ENCODE results near the gene TNP1. TPM values are rescaled to one million over a fixed set of nuclear protein-coding genes. Genes with fewer than 3 reads are reported as not detected.

The TNP1 gene
- total and polyA plus RNA-seq, 2 donors: 0.57 to 3.4 TPM

DNA sequence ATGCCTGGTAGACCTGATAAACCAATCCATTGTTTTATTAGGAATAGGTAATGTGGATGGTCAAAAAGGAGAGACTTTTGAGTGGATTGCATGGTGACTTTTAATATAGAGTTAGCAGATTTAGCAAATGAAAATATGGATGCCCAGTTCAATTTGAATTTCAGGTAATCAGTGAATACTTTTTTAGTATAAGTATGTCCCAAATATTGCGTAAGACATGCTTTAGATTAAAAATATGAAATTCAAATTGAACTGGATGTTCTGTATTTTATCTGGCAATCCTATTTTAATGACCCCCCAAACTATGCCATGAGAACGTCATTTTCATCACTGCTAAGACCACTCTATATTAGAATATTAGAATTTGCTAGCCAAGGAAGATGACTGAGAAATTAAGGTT is 30.3 kb upstream of the TNP1 start:
- no peaks in the 10 kb centered on the region for H3K36me3 ChIP-seq (ENCODE audit: control insufficient read depth in 2 of 2, insufficient read depth in 2 of 2, low read length in 1 of 2)
- WGBS: 97% methylated on average over 2 of the region's 2 CpGs
- no peaks in the 10 kb centered on the region for H3K9me3 ChIP-seq (ENCODE audit: control insufficient read depth in 2 of 2, insufficient read depth in 1 of 2, low read length in 1 of 2)
- H3K27me3 ChIP-seq (ENCODE audit: control insufficient read depth in 2 of 2, insufficient read depth in 1 of 2, low read length in 1 of 2): no peaks in the 10 kb centered on the region
- no peak overlapping the region for H3K27ac ChIP-seq (ENCODE audit: low read depth in 1 of 2, low read length in 1 of 2)
- DNase-seq (ENCODE audit: low read depth in 6 of 9, low spot score in 9 of 9): no peak
- no peak overlapping the region for H3K4me3 ChIP-seq (ENCODE audit: low read length in 2 of 2)
- H3K4me1 ChIP-seq (ENCODE audit: control insufficient read depth in 2 of 2, insufficient read depth in 2 of 2, low read length in 2 of 2): no peaks in the 10 kb centered on the region

DNA sequence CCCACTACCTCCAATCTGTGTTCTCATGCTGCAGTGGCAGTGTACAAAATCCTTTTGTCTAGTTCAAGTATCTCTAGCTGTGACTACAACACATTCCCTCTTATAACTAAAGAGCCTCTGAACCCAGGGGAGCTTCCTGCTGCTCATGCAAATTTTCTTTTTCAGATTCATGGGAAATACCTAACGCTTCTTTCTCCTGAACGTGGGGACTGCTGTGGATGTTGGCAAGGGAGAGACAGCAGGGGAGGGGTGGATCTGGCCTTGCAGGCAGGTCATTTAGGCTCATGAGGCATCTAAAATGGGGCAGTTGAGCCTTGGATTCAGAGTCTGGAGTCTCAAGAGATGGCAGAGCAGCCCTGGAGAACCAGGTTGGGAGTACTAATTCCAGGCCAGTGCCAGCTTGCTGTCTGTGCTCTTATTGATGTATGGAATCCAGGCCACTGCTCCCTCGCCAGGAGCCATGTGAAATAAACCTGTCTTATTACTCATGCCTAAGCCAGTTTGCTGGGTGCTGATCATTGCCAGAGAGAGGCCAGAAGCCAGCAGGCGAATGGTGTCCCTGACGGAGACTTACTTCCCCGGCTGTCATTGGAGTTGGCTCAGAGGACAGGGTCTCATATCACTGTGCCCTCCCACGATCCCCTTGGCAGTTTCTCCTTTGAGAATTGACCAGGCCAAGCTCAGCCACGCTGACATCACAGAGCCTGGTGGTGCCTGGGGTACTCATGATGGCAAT is 29.2 kb upstream of the TNP1 start:
- Histone ChIP-seq H3K4me1 (ENCODE audit: control insufficient read depth in 2 of 2, insufficient read depth in 2 of 2, low read length in 2 of 2) (no peaks in the 10 kb centered on the region), H3K27me3 (ENCODE audit: control insufficient read depth in 2 of 2, insufficient read depth in 1 of 2, low read length in 1 of 2) (no peaks in the 10 kb centered on the region), H3K4me3 (ENCODE audit: low read length in 2 of 2) (no peak overlapping the region), H3K9me3 (ENCODE audit: control insufficient read depth in 2 of 2, insufficient read depth in 1 of 2, low read length in 1 of 2) (peaks cover 0 to 3% of the 10 kb centered on the region in 2 donors), H3K36me3 (ENCODE audit: control insufficient read depth in 2 of 2, insufficient read depth in 2 of 2, low read length in 1 of 2) (no peaks in the 10 kb centered on the region), H3K27ac (ENCODE audit: low read depth in 1 of 2, low read length in 1 of 2) (no peak overlapping the region)
- 91% methylated on average over 8 of the region's 8 CpGs for WGBS
- no peak for DNase-seq (ENCODE audit: low read depth in 6 of 9, low spot score in 9 of 9)

DNA sequence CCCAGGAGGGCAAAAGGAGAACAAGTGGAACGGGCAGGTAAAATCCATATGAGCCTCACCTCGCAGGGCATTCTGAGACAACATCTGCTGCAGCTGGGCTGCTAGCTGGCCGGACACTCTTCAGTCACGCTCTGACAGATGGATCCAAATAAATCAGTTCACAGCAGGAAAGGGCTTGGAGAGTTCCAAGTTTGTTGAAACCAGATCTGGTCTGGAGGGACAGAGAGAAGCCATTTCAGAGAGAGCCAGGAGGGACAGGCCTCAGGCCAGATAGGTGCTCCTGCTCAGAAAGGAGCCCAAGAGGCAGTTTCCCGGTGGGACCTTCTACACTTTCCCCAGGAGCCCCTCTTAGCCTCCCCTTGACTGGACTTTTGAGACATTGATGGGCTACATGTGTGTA is 28.2 kb upstream of the TNP1 start:
- no peak overlapping the region for H3K27ac ChIP-seq (ENCODE audit: low read depth in 1 of 2, low read length in 1 of 2)
- no peaks in the 10 kb centered on the region for H3K27me3 ChIP-seq (ENCODE audit: control insufficient read depth in 2 of 2, insufficient read depth in 1 of 2, low read length in 1 of 2)
- no peaks in the 10 kb centered on the region for H3K36me3 ChIP-seq (ENCODE audit: control insufficient read depth in 2 of 2, insufficient read depth in 2 of 2, low read length in 1 of 2)
- no peak overlapping the region for H3K4me3 ChIP-seq (ENCODE audit: low read length in 2 of 2)
- 95% methylated on average over 5 of the region's 5 CpGs for WGBS
- H3K9me3 ChIP-seq (ENCODE audit: control insufficient read depth in 2 of 2, insufficient read depth in 1 of 2, low read length in 1 of 2): peaks cover 0 to 3% of the 10 kb centered on the region in 2 donors
- DNase-seq (ENCODE audit: low read depth in 6 of 9, low spot score in 9 of 9): no peak
- no peaks in the 10 kb centered on the region for H3K4me1 ChIP-seq (ENCODE audit: control insufficient read depth in 2 of 2, insufficient read depth in 2 of 2, low read length in 2 of 2)

DNA sequence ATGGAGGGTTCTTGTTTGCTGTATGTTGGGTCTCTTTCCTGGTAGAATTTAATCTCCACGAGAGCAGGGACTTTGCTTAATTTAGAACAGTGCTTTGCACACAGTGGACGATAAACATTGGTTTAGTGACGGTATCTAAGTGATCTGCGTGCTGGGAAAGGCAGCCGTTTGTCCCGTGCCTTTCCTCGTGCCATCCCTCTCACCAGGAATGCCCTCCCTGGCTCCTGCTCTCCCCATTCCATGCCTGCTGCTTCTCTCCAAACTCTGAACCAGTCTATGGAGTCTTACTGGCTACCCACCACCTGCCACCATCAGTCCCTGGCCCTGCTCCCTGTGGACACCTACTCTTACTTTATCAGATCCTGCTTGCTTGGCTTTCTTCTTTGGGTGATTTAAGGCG is 27.3 kb upstream of the TNP1 start:
- 96% methylated on average over 8 of the region's 8 CpGs for WGBS
- no peak overlapping the region for H3K27ac ChIP-seq (ENCODE audit: low read depth in 1 of 2, low read length in 1 of 2)

DNA sequence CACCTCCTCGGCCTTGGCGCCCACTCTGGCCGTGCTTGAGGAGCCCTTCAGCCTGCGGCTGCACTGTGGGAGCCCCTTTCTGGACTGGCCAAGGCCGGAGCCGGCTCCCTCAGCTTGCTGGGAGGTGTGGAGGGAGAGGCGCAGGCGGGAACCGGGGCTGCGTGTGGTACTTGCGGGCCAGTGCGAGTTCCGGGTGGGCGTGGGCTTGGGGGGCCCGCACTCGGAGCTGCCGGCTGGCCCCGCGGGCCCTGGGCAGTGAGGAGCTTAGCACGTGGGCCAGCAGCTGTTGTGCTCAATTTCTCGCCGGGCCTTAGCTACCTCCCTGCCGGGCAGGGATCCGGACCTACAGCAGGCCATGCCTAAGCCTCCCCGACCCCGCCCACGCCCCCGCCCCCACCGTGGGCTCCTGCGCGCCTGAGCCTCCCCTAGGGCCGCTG is 25.3 kb upstream of the TNP1 start:
- Histone ChIP-seq H3K27ac (ENCODE audit: low read depth in 1 of 2, low read length in 1 of 2) (no peak overlapping the region), H3K36me3 (ENCODE audit: control insufficient read depth in 2 of 2, insufficient read depth in 2 of 2, low read length in 1 of 2) (no peaks in the 10 kb centered on the region), H3K4me1 (ENCODE audit: control insufficient read depth in 2 of 2, insufficient read depth in 2 of 2, low read length in 2 of 2) (peaks cover under 1 to 14% of the 10 kb centered on the region in 2 donors), H3K4me3 (ENCODE audit: low read length in 2 of 2) (no peak overlapping the region), H3K27me3 (ENCODE audit: control insufficient read depth in 2 of 2, insufficient read depth in 1 of 2, low read length in 1 of 2) (no peaks in the 10 kb centered on the region), H3K9me3 (ENCODE audit: control insufficient read depth in 2 of 2, insufficient read depth in 1 of 2, low read length in 1 of 2) (peaks cover 0 to 3% of the 10 kb centered on the region in 2 donors)
- DNase-seq (ENCODE audit: low read depth in 6 of 9, low spot score in 9 of 9): no peak
- 96% methylated on average over 32 of the region's 32 CpGs for WGBS

More for the DNA sequence above, 27.3 kb upstream of the TNP1 start:
- Histone ChIP-seq H3K9me3 (ENCODE audit: control insufficient read depth in 2 of 2, insufficient read depth in 1 of 2, low read length in 1 of 2) (peaks cover 0 to 3% of the 10 kb centered on the region in 2 donors), H3K27me3 (ENCODE audit: control insufficient read depth in 2 of 2, insufficient read depth in 1 of 2, low read length in 1 of 2) (no peaks in the 10 kb centered on the region), H3K4me3 (ENCODE audit: low read length in 2 of 2) (no peak overlapping the region), H3K36me3 (ENCODE audit: control insufficient read depth in 2 of 2, insufficient read depth in 2 of 2, low read length in 1 of 2) (no peaks in the 10 kb centered on the region), H3K4me1 (ENCODE audit: control insufficient read depth in 2 of 2, insufficient read depth in 2 of 2, low read length in 2 of 2) (no peaks in the 10 kb centered on the region)
- DNase-seq (ENCODE audit: low read depth in 6 of 9, low spot score in 9 of 9): no peak

DNA sequence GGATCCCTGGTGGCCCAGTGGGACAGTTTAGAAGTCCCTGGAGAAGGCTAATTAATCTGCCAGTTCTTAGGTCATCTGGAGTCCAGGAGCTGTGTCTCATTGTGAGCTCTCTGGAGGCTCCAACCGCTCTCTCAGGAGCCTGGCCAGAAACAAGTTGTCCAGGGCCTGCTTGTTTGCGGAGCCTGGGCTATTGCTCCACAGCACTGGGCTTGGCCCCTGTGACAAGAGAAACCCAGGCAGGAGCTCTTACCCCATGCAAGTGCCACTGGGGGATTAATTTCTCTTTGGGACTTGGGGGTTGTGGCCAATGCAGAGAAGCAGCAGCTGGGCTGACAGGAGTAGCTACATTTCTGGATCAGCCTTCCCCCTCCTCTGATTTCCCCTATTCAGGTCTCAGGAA is 24.5 kb upstream of the TNP1 start:
- H3K4me3 ChIP-seq (ENCODE audit: low read length in 2 of 2): no peak overlapping the region
- DNase-seq (ENCODE audit: low read depth in 6 of 9, low spot score in 9 of 9): no peak
- peaks cover 0 to 3% of the 10 kb centered on the region in 2 donors for H3K9me3 ChIP-seq (ENCODE audit: control insufficient read depth in 2 of 2, insufficient read depth in 1 of 2, low read length in 1 of 2)
- 99% methylated on average over 2 of the region's 2 CpGs for WGBS
- no peaks in the 10 kb centered on the region for H3K27me3 ChIP-seq (ENCODE audit: control insufficient read depth in 2 of 2, insufficient read depth in 1 of 2, low read length in 1 of 2)
- no peaks in the 10 kb centered on the region for H3K36me3 ChIP-seq (ENCODE audit: control insufficient read depth in 2 of 2, insufficient read depth in 2 of 2, low read length in 1 of 2)
- H3K4me1 ChIP-seq (ENCODE audit: control insufficient read depth in 2 of 2, insufficient read depth in 2 of 2, low read length in 2 of 2): peaks cover 7 to 21% of the 10 kb centered on the region in 2 donors
- H3K27ac ChIP-seq (ENCODE audit: low read depth in 1 of 2, low read length in 1 of 2): no peak overlapping the region

DNA sequence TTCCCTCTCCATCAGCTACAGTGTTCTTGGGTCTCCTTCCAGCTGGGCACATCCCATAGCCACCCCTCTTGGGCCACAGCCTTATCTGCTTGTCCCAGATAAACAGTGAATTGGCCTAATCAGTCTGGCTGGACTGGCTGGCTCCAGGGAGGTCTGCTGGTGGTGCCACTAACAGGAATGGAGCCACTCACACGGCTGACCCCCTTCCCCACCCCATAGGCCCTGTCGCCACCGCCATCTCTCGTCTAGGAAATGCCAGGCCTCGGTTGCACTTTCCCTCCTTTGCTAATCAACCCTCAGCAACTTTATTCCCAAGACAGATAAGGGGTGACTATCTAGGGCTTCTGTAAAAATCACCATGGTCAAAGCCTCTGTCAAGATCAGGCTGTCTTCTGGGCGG is 23.0 kb upstream of the TNP1 start:
- Histone ChIP-seq H3K4me3 (ENCODE audit: low read length in 2 of 2) (no peak overlapping the region), H3K4me1 (ENCODE audit: control insufficient read depth in 2 of 2, insufficient read depth in 2 of 2, low read length in 2 of 2) (peaks cover 7 to 29% of the 10 kb centered on the region in 2 donors), H3K27ac (ENCODE audit: low read depth in 1 of 2, low read length in 1 of 2) (no peak overlapping the region), H3K9me3 (ENCODE audit: control insufficient read depth in 2 of 2, insufficient read depth in 1 of 2, low read length in 1 of 2) (peaks cover 0 to 3% of the 10 kb centered on the region in 2 donors), H3K36me3 (ENCODE audit: control insufficient read depth in 2 of 2, insufficient read depth in 2 of 2, low read length in 1 of 2) (no peaks in the 10 kb centered on the region), H3K27me3 (ENCODE audit: control insufficient read depth in 2 of 2, insufficient read depth in 1 of 2, low read length in 1 of 2) (no peaks in the 10 kb centered on the region)
- no peak for DNase-seq (ENCODE audit: low read depth in 6 of 9, low spot score in 9 of 9)
- WGBS: 97% methylated on average over 6 of the region's 6 CpGs

DNA sequence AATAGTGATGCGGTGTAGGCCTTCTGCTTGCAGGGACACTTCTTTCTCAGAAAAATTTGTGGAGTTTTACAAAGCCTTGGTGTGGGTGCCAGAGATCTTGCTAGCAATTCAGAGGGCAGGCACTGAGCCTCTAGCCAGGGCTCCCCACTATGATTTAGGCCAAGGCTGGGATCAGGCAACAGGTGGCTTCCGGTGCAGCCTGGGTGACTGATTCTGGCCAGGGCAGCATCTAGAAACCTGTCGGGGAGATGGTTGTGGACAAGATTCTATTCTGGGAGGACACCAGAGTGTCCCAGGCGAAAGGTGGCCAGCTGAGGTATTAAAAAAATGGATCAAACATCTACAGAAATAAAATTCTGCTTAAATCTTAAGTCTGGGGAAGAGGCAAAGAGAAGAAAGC is 21.5 kb upstream of the TNP1 start:
- Histone ChIP-seq H3K36me3 (ENCODE audit: control insufficient read depth in 2 of 2, insufficient read depth in 2 of 2, low read length in 1 of 2) (no peaks in the 10 kb centered on the region), H3K4me3 (ENCODE audit: low read length in 2 of 2) (no peak overlapping the region), H3K9me3 (ENCODE audit: control insufficient read depth in 2 of 2, insufficient read depth in 1 of 2, low read length in 1 of 2) (peaks cover 0 to 3% of the 10 kb centered on the region in 2 donors), H3K27me3 (ENCODE audit: control insufficient read depth in 2 of 2, insufficient read depth in 1 of 2, low read length in 1 of 2) (no peaks in the 10 kb centered on the region), H3K27ac (ENCODE audit: low read depth in 1 of 2, low read length in 1 of 2) (no peak overlapping the region), H3K4me1 (ENCODE audit: control insufficient read depth in 2 of 2, insufficient read depth in 2 of 2, low read length in 2 of 2) (peaks cover 7 to 29% of the 10 kb centered on the region in 2 donors)
- 73% methylated on average over 4 of the region's 4 CpGs for WGBS
- no peak for DNase-seq (ENCODE audit: low read depth in 6 of 9, low spot score in 9 of 9)

DNA sequence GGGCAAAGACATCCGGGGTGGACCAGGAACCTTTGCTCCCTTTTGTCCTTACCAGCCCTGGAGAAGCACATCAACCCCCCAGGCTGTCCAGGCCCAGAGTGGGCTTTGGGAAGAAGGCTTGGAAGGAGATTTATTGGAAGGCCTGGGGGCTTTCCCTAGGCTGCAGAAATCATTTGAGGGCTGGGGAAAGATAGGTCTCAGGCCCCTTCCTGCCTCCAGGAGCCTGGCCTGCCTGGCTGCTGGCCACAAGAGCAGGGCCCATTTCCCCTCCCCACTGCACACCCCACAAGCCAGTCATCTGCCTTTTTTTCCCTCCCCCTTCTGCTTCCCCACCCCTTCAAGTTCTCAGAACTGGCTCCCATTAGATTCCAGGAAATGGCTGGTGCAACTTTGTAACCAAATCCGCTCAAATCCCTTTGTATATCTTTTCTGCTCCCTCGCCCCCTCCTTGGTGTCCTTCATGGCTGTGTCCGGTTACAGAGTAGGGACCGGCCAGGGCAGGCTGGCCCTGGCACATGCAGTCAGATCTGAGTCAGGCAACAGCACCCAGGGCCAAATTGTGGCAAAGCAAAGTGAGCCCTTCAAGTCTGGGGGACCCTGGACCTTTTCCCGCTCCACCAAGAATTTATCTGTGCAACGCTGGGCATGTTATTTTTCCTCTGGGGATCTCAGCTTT is 20.8 kb upstream of the TNP1 start:
- H3K4me3 ChIP-seq (ENCODE audit: low read length in 2 of 2): no peak overlapping the region
- 54% methylated on average over 7 of the region's 7 CpGs for WGBS
- peaks cover 7 to 29% of the 10 kb centered on the region in 2 donors for H3K4me1 ChIP-seq (ENCODE audit: control insufficient read depth in 2 of 2, insufficient read depth in 2 of 2, low read length in 2 of 2)
- H3K27ac ChIP-seq (ENCODE audit: low read depth in 1 of 2, low read length in 1 of 2): peak overlapping the region; percentile 28 to 31
- H3K27me3 ChIP-seq (ENCODE audit: control insufficient read depth in 2 of 2, insufficient read depth in 1 of 2, low read length in 1 of 2): no peaks in the 10 kb centered on the region
- peaks cover 0 to 3% of the 10 kb centered on the region in 2 donors for H3K9me3 ChIP-seq (ENCODE audit: control insufficient read depth in 2 of 2, insufficient read depth in 1 of 2, low read length in 1 of 2)
- H3K36me3 ChIP-seq (ENCODE audit: control insufficient read depth in 2 of 2, insufficient read depth in 2 of 2, low read length in 1 of 2): no peaks in the 10 kb centered on the region
- peak in 1 of 9 donors; percentile 42 for DNase-seq (ENCODE audit: low read depth in 6 of 9, low spot score in 9 of 9)
